K562 (cell line): ENCODE results near the gene PACSIN2. TPM values are rescaled to one million over a fixed set of nuclear protein-coding genes. Genes with fewer than 3 reads are reported as not detected.

Source experiments
- ATAC-seq: fragments of 200-7000 bp; cut with Tn5 transposase; 3 replicates; pipeline ENCODE4 v1.9.1; 2020; ENCODE audit warnings: moderate library complexity
- BruUV-seq: library from RNA; stranded (reverse); fragments of 400-500 nt; replicated peaks from 2 replicates; lab custom pipeline; 2021; lab: Mats Ljungman, UMichigan
- CTCF ChIA-PET: fragments of 300-600 bp; formaldehyde crosslinking; extraction: SDS; loops from one replicate; lab custom pipeline; 2021; ENCODE audit warnings: low intra/inter-chr PET ratio; lab: Yijun Ruan, JAX
- POLR2A ChIA-PET: fragments of 300-600, 350-650 bp; sonication (Branson Sonifier 250); formaldehyde crosslinking; extraction: SDS; loops from one replicate; lab custom pipeline; 2021; ENCODE audit warnings: antibody characterized with exemption, inconsistent platforms; lab: Yijun Ruan, JAX
- DNase-seq, 4 experiments: peaks; one replicate each; pipeline versions ENCODE4 v3.0.0 to v3.0.0-alpha.2; 2011 to 2018; ENCODE audit warnings: low spot score in 3 of 4, mixed read lengths in 3 of 4; ENCODE audit errors: extremely low read depth in 1 of 4
- FAIRE-seq: peaks from 2 replicates; lab custom pipeline; 2011; peaks lifted over from hg19 to GRCh38; lab: Jason Lieb, UNC
- H2AFZ ChIP-seq: 2 replicates; pipeline ENCODE4 v1.6.0; 2011; ENCODE audit warnings: low read depth, low read length, control low read depth, inconsistent platforms
- H3K27ac ChIP-seq: fragments of 200-600 bp; 3 replicates; pipeline ENCODE4 v1.8.0; 2011; ENCODE audit warnings: low read depth, mild to moderate bottlenecking, control low read depth, inconsistent platforms, low read length, moderate library complexity, mixed read lengths; ENCODE audit errors: extremely low read depth
- H3K27me3 ChIP-seq, 2 experiments: fragments of 300-600 bp in 1 of 2; 2 replicates in 1 of 2; 3 replicates in 1 of 2; pipeline versions ENCODE4 v1.6.0 to v1.8.0; 2011; ENCODE audit warnings: inconsistent platforms in 2 of 2, low read length in 2 of 2, mild to moderate bottlenecking in 1 of 2, mixed read lengths in 1 of 2, moderate library complexity in 1 of 2; ENCODE audit not compliant: control insufficient read depth in 2 of 2, insufficient read depth in 2 of 2
- H3K36me3 ChIP-seq: fragments of 300-600 bp; 3 replicates; pipeline ENCODE4 v1.8.0; 2011; ENCODE audit warnings: mild to moderate bottlenecking, low read length, inconsistent platforms; ENCODE audit not compliant: control insufficient read depth, insufficient read depth
- H3K4me1 ChIP-seq, 2 experiments: fragments of 200-600 bp in 1 of 2; replicated peaks in 1 of 2; 2 replicates in 1 of 2; 3 replicates in 1 of 2; pipeline versions ENCODE4 v1.5.1 to v1.8.0; 2011; ENCODE audit warnings: inconsistent platforms in 2 of 2, low read length in 2 of 2, mild to moderate bottlenecking in 1 of 2, mixed read lengths in 1 of 2, moderate library complexity in 1 of 2; ENCODE audit not compliant: control insufficient read depth in 2 of 2, insufficient read depth in 2 of 2
- H3K4me2 ChIP-seq: 2 replicates; pipeline ENCODE4 v1.6.1; 2011; ENCODE audit warnings: low read length, control low read depth, inconsistent platforms, mixed read lengths; ENCODE audit not compliant: insufficient read depth
- H3K4me3 ChIP-seq: fragments of 200-600 bp; sonication (generic), shearing (Covaris generic); 2 replicates; pipeline ENCODE4 v1.5.1; 2016; ENCODE audit warnings: control low read depth, inconsistent platforms
- H3K79me2 ChIP-seq: fragments of 200-600 bp; 3 replicates; pipeline ENCODE4 v1.8.0; 2011; ENCODE audit warnings: low read length, inconsistent platforms; ENCODE audit not compliant: control insufficient read depth, insufficient read depth
- H3K9ac ChIP-seq, 2 experiments: 2 replicates each; pipeline versions ENCODE4 v1.6.0 to v1.6.1; 2011; ENCODE audit warnings: low read depth in 2 of 2, low read length in 2 of 2, control low read depth in 1 of 2, inconsistent platforms in 1 of 2, mild to moderate bottlenecking in 1 of 2, mixed read lengths in 1 of 2; ENCODE audit not compliant: insufficient read depth in 1 of 2
- H3K9me1 ChIP-seq: one replicate; pipeline ENCODE4 v1.6.0; 2011; ENCODE audit warnings: inconsistent platforms, mild to moderate bottlenecking, low read length, moderate library complexity; ENCODE audit not compliant: control insufficient read depth, insufficient read depth
- H3K9me3 ChIP-seq: replicated peaks from 2 replicates; pipeline ENCODE4 v1.5.1; 2011; ENCODE audit warnings: low read depth, low read length, inconsistent platforms; ENCODE audit not compliant: control insufficient read depth, insufficient read depth
- H4K20me1 ChIP-seq: replicated peaks from 2 replicates; pipeline ENCODE4 v1.6.1; 2011; ENCODE audit warnings: low read length, inconsistent platforms, mixed read lengths; ENCODE audit not compliant: control insufficient read depth, insufficient read depth
- POLR2AphosphoS5 ChIP-seq: IDR thresholded peaks from 2 replicates; pipeline ENCODE4 v1.6.1; 2011; ENCODE audit warnings: mild to moderate bottlenecking, low read depth, low read length, moderate library complexity; ENCODE audit not compliant: control insufficient read depth, insufficient read depth
- WGBS: fragments of 100-300 bp; shearing (Covaris generic); methylation state at CpG from one replicate; pipeline ENCODE4 v1.1.6; 2016; ENCODE audit warnings: low coverage, mixed read lengths; ENCODE audit not compliant: insufficient coverage; ENCODE audit errors: missing lambda C conversion rate; 5-methylcytosine and 5-hydroxymethylcytosine counted together
- in situ Hi-C: fragments of 300-500 bp; cut with MboI; formaldehyde crosslinking; loops from 4 replicates; pipeline ENCODE4 v1.15.0; 2018; ENCODE audit warnings: inconsistent platforms, mixed read lengths
- intact Hi-C: fragments of 100-400 bp; cut with micrococcal nuclease; formaldehyde crosslinking; loops from 2 replicates; pipeline ENCODE4 v1.14.2; 2022
- polyA plus RNA-seq, 8 experiments: library from polyadenylated mRNA; depleted of rRNA in 4 of 8; stranded (reverse) in 5 of 8; unstranded in 3 of 8; fragments of >200 nt; fragmentation: Nextera tagmentation in 2 of 8; fragmentation: Illumina TruSeq in 1 of 8; extraction: Ambion mirVana in 2 of 8; extraction: Trizol in 1 of 8; gene quantifications; 2 replicates each; pipeline versions ENCODE4 v1.2.1 to v1.2.3, GENCODE V29; 2011 to 2014; ENCODE audit warnings: inconsistent platforms in 1 of 8, missing spikeins in 1 of 8
- total RNA-seq, 7 experiments: library from RNA; depleted of rRNA in 6 of 7; stranded (reverse); fragments of >200 nt in 6 of 7; fragmentation: Illumina TruSeq in 2 of 7; extraction: Trizol in 2 of 7; gene quantifications; 2 replicates each; pipeline versions ENCODE4 v1.2.1 to v1.2.3, GENCODE V29; 2011 to 2021; ENCODE audit warnings: low replicate concordance in 1 of 7
- TF ChIP-seq, protein P1 (sequence below): fragments of 250-450 bp; sonication (Bioruptor Pico); IDR thresholded peaks from 2 replicates; pipeline ENCODE4 v1.9.0; 2021; ENCODE audit warnings: mild to moderate bottlenecking
- TF ChIP-seq, protein P2 (sequence below), 2 experiments: IDR thresholded peaks; 2 replicates each; pipeline ENCODE4 v1.6.1; 2011; ENCODE audit warnings: borderline replicate concordance in 1 of 2, control low read depth in 1 of 2, low read depth in 1 of 2, low read length in 1 of 2, mild to moderate bottlenecking in 1 of 2, mixed read lengths in 1 of 2, moderate library complexity in 1 of 2; ENCODE audit not compliant: insufficient read depth in 1 of 2, insufficient read length in 1 of 2, poor library complexity in 1 of 2, severe bottlenecking in 1 of 2; ENCODE audit errors: extremely low read depth in 1 of 2

The PACSIN2 gene
- total and polyA plus RNA-seq, 9 of the 15 experiments (the other 6 are each of a cell fraction or from before 2014, with no cell fraction given), result 0.45 to 45.1 (median 23.9) TPM

DNA sequence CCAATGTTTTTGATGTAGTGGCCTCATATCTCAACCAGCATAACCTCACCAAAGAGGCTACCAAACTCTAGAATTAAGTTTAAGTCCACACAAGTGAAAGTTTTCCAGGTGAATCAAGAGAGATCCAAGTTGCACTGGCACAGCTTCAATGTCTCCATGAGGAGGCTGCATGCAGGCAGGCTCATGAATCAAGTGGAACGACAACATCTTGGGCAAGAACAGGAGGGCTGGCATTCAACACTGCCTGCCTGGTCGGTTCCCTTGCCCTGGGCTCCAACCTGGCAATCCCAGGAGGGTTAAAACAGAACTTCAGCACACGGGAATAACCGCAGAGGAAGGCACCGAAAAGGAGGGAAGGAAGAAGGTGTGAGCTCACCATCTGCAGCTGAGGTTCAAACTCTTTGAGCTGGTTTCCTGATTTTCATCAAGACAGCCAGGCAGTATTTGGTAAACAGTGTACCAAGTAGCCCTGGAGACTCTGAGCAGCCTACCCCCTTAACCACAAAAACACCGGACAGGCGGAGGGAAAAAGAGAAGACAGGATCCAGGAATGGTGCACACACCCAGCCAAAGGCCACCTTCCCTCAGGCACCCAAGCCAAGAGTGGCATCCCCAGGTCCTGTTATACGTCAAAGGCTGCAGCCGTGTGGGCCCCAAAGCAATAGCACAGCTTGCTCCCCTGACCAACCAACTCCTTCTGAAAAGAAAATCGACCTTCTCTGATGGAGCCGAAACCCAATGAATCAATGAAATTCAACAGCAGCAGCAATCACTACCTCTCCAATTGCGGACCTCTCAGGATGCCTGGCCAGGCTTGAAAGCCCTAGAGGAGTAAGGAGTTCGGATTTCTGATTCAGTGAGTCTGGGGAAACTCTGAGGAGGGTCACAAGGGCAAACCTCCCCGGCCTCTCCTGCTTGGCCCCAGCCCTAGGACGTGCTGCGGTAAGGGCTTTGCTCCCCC lies 1.3 kb downstream of the PACSIN2 start:
- ChIA-PET POLR2A (interaction anchor here (0.6 to 2.4 kb wide), 4 partner anchors 9 to 155 kb away, joined by 3 to 6 read pairs (median 3); no protein-coding TSS in a partner anchor), CTCF (no interaction called here)
- H3K27ac ChIP-seq, result no peak overlapping the region
- H4K20me1 ChIP-seq, result peaks cover 12% of the 10 kb centered on the region
- 26% methylated on average over 11 of the region's 16 CpGs for WGBS
- FAIRE-seq (peak; percentile 6), ATAC-seq (no peak), DNase-seq (no peak)
- BruUV-seq, result TSS peak; percentile 35
- no peaks in the 10 kb centered on the region for H3K36me3 ChIP-seq
- in situ Hi-C loops, result no loop called here
- no peak overlapping the region for H2AFZ ChIP-seq
- intact Hi-C loops, result no loop called here
- TF ChIP-seq, protein P1, sequence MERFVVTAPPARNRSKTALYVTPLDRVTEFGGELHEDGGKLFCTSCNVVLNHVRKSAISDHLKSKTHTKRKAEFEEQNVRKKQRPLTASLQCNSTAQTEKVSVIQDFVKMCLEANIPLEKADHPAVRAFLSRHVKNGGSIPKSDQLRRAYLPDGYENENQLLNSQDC (CRISPR knock-in tag), result no peak
- TF ChIP-seq POLR2AphosphoS5, result no peak
- TF ChIP-seq, protein P2, sequence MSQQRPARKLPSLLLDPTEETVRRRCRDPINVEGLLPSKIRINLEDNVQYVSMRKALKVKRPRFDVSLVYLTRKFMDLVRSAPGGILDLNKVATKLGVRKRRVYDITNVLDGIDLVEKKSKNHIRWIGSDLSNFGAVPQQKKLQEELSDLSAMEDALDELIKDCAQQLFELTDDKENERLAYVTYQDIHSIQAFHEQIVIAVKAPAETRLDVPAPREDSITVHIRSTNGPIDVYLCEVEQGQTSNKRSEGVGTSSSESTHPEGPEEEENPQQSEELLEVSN (IDR thresholded peaks at IDR 0.05; ENCODE audit: borderline replicate concordance in 1 of 2, extremely low read depth in 1 of 2, insufficient read depth in 1 of 2, insufficient read length in 1 of 2, low read depth in 1 of 2, low read length in 1 of 2, poor library complexity in 1 of 2, severe bottlenecking in 1 of 2), result peak in 1 of 2 experiments; percentile 36
- peak overlapping the region in 1 of 2 experiments; percentile 91; a peak in 3 of 4 replicates for H3K9ac ChIP-seq
- peaks cover 19% of the 10 kb centered on the region in 2 experiments; a peak in 4 of 5 replicates for H3K4me1 ChIP-seq
- no peaks in the 10 kb centered on the region for H3K27me3 ChIP-seq
- H3K4me3 ChIP-seq, result peak overlapping the region; percentile 71
- H3K79me2 ChIP-seq, result peaks cover 51% of the 10 kb centered on the region
- peak overlapping the region; percentile 82 for H3K4me2 ChIP-seq
- H3K9me1 ChIP-seq, result no peaks in the 10 kb centered on the region
- no peaks in the 10 kb centered on the region for H3K9me3 ChIP-seq
